Fibroblast of skin of left biceps (primary cell): ENCODE measurements around the gene VAV2.
A peak's percentile ranks its signal among the peaks of the same experiment; 100 is the strongest.

Experiments used
- DNase-seq, 2 experiments: peaks; one replicate each; pipeline ENCODE4 v3.0.0-alpha.2; 2013; ENCODE audit warnings: low read depth in 2 of 2

VAV2 gene

DNA sequence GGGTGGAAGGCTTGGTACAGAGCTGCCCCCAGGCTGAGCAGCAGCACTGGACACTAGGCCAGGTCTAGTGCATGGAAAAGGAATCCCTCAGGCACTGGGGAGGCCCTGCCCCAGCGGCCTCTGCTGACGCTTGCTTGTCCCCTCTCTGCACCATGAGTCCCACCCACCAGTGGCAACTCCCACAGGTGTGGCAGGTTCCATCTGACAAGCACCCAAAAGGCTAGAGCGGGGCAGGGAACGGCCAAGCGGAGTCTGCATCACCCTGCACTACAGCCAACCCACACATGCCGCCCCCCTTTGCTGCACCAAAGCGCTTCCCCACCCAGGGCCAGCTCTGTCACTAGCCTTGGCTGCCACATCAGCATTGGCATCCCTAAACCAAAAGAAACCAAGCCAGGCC is 138.8 kb downstream of the VAV2 start:
- no peak for DNase-seq

DNA sequence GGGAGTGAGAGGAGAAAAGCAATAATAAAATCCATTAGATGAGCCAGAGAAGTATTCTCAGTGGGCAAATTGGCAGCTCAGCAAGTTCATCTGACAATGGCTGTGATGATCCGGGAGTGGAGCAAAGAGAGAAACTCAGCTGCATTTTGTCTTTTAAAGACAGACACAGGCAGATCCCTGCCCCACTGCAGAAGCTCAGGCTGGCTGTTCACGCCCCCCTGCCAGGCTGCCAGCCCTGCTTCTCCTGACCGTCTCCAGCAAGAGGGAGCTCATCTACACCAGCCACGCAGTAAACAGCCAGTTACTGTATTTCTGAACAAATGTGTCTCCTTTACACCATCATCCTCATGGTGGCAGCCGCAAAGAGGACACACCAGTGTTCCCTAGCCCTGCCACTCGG is 139.7 kb downstream of the VAV2 start:
- DNase-seq = no peak

DNA sequence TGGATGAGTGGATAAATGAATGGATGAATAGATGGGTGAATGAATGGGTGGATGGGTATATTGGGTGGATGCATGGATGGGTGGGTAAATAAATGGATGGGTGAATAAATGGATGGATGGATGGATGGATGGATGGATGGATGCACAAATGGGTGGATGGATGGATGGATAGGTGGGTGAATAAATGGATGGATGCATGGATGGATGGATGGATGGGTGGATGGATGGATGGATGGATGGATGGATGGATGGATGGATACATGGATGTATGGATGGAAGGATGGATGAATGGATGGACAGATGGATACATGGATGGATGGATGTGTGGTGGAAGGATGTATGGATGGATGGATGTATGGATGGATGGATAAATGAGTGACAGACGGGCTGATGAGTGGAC is 140.4 kb downstream of the VAV2 start:
- no peak for DNase-seq

GRCh38 chr9:133850937-133851336 is 141.2 kb downstream of the VAV2 start:
- DNase-seq = no peak

DNA sequence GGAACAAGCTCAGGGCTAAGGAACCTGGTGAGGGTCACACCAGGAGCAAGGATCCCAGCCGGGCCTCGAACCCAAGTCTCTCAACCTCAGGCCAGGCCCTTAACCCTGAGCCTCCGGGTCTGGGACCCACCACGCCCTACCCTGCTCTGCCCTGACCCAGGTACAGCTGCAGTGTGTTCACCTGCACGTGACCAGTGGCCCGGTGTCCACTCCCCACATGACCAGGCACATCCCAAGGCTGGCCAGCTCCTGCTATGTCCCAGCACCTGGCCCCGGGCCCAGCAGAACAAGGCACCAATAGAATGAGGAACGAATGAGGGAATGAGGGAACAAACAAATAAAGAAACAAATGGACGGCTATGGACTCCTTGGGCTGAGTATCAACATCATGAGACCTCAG is 142.0 kb downstream of the VAV2 start:
- DNase-seq = no peak

- DNase-seq = no peak
Measured at GRCh38 chr9:133849110-133849670, 142.9 kb downstream of the VAV2 start.

DNA sequence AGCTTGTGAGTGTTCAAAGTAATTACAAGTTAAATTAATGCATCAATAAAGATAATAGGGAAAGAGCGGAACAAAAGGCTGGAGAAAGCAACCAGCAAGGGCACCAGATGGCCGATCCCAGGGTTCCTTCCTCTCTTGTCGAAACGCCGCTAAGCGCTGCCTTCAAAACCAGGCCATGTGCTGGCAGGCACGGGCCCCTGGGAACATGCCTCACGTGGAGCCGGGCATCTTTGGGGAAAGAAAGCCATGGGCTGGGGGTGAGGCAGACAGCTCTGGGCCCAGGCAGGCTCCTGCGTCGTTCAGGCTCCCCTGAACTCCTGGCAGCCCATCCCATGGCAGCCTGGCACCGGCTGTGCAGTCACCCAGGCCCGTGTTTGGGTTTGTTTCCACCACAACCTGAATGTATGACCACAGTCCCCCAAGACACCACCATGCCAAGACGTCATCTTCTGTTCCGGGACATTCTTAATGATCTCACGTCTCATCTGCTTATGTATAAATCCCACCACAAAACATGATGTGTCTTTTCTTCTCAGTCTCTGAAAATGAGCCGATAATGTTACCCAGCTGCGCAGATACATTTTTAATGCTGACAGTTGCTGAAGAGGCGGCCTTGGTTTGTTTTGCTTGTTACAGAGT is 143.5 kb downstream of the VAV2 start:
- DNase-seq = peak in 1 of 2 experiments; percentile 12

- DNase-seq = no peak
Measured at GRCh38 chr9:133846483-133847090, 145.5 kb downstream of the VAV2 start.

DNA sequence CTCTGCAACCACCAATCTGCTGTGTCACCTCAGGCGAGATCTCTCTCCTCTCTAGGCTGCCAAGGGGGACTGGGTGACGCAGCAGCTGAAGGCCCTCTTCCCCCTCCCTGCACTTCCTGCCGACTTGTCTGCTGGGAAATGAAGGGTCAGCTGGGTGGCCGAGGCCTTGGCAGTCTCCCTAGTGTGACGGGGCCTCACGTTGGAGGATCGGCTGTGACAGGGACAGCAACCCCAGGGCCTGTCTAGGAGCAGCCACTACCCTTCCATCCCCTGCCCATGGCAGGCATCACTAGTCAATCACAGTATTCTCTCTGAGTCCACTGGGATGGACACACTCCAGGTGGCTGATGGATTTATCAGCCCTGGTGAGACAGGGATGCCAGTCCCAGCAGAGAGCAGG is 146.7 kb downstream of the VAV2 start:
- DNase-seq = no peak

DNA sequence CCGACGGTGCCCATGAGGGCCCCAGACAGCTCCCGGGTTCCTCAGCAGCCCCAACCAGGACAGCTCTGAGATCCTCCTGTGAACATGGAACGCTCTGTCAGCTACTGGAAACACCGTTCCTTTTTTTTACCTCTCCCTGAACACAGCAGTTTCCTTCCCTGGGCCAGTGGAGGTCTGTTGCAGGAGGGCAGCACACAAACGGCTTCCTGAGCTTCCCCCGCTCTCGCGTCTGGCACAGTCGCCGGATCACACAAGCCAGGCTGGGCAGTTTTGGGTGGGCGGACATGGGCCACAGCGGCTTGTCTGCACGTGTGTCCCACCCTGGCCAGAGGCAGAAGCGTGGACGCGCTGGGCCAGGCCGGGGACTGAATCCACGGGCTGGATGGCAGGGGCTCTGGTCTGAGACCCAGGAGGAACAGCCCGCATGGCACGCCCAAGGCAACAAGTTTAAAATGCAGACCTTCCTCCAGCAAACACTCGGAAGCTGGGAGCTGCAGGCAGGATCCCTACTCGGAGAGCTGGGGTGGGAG is 147.2 kb downstream of the VAV2 start:
- no peak for DNase-seq

- DNase-seq = no peak
Measured at GRCh38 chr9:133844398-133844784, 147.7 kb downstream of the VAV2 start.

DNA sequence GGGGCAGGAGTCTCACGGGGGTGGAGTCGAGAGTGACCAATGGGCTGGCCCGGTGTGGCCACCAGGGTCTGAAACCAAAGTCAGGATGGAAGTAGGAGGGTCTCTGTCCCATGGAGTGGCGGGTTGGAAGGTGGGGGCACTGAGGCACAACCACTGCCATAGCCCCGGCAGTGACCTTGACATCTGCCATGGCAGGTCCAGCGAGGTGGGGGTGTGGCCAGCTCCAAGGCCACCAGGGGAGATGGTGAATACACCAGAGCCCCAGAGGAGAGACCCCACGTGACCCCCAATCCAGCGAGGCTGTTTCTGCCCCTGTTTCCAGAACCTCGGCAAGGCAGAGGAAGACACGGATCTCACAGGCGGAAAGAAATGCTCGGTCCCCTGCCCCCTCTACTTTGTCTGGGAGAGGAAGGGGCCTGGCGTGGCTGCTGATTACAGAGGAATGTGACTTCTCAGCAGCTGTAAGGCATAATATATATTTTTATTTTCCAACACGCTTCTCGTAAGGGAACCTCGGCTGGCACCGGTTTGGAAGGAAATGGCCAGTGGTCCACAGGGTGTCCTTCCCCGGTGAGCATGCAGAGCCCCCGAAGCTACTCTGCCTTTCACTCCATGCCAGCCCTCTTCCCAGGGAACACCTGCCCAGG is 148.2 kb downstream of the VAV2 start:
- DNase-seq = no peak

- DNase-seq = no peak
Measured at GRCh38 chr9:133843250-133843649, 148.9 kb downstream of the VAV2 start.

DNA sequence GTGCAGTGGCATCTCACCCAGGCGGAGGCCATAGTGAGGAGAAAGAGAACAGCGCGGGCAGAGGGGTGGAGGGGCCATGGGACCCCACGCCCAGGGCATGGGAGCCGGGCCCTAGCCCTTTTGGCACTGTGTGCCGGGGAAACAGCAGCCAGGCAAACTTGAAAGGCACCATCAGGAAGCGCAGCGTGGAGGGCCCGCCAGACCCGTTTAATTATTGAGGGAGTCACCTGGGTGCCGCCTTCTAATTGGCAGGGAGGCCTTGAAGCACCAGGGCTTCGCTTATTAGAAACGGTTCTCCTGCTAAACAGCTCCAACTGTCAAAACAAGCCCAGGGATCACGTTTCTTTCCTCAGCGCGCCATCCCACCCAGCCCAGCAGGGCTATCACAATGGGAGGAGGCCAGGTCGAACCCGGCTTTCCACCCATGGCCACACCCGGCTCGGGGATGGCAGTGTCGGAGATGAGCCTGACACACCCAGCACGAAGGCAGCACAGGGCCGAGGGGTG is 149.3 kb downstream of the VAV2 start:
- DNase-seq = no peak

GRCh38 chr9:133842174-133842573 is 149.9 kb downstream of the VAV2 start:
- DNase-seq = no peak

DNA sequence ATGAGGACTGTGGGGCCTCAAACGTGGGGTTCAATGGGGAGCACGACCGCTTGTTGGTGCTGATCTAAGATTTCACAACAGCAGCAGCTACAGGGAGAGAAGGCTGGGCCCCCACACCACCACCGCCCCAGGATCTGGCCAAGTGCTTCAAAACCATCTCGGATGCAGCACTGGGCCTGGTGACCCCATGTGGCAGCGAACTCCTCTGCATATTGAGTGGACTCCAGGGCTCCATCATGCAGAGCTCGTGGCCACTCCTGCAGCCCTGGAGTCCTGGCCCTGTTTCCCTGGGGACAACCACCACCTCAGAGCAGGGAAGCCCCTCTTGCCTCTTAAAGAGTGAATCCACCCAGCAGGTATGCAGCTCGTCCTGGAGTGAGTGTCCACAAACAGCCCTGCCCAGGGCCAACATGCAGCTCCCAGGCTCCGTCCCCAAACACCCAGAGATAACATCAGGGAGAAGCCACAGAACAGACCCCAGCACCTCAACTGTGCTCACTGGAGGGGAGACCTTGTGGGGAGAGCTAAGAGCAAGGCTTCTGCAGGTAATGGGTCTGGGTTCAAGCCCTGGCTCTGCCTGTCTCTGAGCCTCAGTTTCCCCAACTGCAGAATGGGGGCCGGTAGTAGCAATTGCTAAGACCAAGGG is 150.8 kb downstream of the VAV2 start:
- no peak for DNase-seq

DNA sequence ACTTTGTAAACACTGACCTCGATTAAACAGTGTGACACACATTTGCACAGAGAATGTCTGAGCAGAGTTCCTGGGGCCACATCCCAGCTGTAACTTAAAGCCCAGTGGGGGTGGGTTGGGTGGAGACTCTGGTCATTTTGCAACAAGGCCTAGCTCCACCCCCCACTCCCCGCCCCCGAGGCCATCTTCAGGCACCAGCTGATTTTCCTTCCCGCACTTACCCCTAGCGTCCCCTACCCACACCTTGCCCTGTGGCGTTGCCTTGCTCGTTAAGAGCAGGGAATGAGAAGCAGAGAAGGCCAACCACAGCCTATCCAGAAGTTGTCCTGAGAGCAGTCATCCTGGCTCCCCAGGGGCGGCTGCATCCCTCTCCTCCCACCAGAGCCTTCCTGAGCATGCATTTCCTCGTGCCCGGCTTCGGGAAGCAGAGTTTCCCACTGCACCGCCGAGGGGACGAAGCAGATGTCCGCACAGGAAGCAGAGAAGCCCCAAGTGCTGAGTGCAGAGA is 152.2 kb downstream of the VAV2 start:
- no peak for DNase-seq

GRCh38 chr9:133838859-133839507 is 153.1 kb downstream of the VAV2 start:
- DNase-seq = no peak

GRCh38 chr9:133837627-133838597 is 154.2 kb downstream of the VAV2 start:
- no peak for DNase-seq

DNA sequence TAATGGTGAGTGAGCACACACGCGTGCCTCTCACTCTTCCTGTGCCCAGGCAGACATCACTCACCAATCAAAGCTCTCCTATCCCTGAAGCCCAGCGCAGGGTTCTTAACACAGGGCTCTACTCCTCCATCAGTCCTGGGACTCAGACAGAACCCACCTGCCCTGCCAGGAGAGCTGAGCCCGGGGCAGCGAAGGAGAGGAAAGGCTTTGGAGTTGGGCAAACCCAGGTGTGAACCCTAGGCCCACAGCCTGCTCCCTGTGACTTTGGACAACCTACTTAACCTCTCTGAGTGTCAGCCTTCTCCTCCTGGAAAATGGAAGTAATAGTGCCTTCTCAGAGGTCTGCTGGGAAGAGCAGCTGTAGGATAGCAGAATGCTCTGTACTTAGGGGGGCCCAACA is 155.3 kb downstream of the VAV2 start:
- DNase-seq = no peak
